ENCODE results near the gene CPA5. TPM values are rescaled to one million over a fixed set of nuclear protein-coding genes. Genes with fewer than 3 reads are reported as not detected.

Gene CPA5
- total RNA-seq, 1 donor from 2014 or later: not detected

DNA sequence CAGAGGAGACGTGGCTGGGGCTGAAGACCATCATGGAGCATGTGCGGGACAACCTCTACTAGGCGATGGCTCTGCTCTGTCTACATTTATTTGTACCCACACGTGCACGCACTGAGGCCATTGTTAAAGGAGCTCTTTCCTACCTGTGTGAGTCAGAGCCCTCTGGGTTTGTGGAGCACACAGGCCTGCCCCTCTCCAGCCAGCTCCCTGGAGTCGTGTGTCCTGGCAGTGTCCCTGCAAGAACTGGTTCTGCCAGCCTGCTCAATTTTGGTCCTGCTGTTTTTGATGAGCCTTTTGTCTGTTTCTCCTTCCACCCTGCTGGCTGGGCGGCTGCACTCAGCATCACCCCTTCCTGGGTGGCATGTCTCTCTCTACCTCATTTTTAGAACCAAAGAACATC is 22.0 kb upstream of the CPA5 start:
- H3K27me3 ChIP-seq (ENCODE audit: low read depth): no peaks in the 10 kb centered on the region
- ATAC-seq (peak in 1 of 2 donors; percentile 30), DNase-seq (no peak)
- H3K27ac ChIP-seq: no peak overlapping the region
- no peaks in the 10 kb centered on the region for H3K4me1 ChIP-seq
- TF ChIP-seq, protein P1, sequence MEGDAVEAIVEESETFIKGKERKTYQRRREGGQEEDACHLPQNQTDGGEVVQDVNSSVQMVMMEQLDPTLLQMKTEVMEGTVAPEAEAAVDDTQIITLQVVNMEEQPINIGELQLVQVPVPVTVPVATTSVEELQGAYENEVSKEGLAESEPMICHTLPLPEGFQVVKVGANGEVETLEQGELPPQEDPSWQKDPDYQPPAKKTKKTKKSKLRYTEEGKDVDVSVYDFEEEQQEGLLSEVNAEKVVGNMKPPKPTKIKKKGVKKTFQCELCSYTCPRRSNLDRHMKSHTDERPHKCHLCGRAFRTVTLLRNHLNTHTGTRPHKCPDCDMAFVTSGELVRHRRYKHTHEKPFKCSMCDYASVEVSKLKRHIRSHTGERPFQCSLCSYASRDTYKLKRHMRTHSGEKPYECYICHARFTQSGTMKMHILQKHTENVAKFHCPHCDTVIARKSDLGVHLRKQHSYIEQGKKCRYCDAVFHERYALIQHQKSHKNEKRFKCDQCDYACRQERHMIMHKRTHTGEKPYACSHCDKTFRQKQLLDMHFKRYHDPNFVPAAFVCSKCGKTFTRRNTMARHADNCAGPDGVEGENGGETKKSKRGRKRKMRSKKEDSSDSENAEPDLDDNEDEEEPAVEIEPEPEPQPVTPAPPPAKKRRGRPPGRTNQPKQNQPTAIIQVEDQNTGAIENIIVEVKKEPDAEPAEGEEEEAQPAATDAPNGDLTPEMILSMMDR (IDR thresholded peaks at IDR 0.05): no peak
- H3K36me3 ChIP-seq: no peaks in the 10 kb centered on the region
- H3K4me3 ChIP-seq: no peak overlapping the region
- no peaks in the 10 kb centered on the region for H3K9me3 ChIP-seq
- intact Hi-C loops (cut with DNase I): no loop called here

DNA sequence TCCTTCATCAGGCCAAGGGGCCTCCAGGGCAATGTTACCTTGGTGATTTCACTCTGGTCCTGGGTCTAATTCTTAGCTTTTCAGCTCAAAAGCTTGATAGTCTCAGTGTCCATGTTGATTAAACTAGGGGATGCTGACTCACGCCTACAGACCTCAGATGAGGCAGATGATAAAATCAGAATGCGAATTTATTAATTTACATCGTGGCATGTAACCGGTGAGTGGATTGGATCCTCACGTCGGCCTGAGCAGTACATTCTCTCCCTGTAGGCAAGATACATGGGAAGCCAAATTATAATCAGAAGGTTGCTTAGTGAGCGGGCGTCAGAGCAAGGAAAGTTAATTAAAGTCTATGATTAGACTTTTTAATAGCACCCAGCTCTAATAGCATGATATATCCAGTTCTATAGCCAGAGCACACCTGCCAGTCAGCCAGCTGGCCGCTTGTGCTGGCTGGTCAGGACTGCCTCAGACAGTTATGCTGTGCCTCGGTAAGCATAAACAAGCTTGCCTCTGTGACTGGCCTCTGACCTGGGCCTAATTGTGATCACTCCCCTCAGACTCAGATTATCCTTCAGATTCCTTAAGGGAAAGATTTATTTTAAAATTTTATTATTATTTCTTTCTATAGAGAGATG is 20.2 kb upstream of the CPA5 start:
- no peak overlapping the region for H3K27ac ChIP-seq
- no peaks in the 10 kb centered on the region for H3K9me3 ChIP-seq
- H3K4me3 ChIP-seq: no peak overlapping the region
- H3K36me3 ChIP-seq: no peaks in the 10 kb centered on the region
- H3K27me3 ChIP-seq (ENCODE audit: low read depth): no peaks in the 10 kb centered on the region
- ATAC-seq (no peak), DNase-seq (no peak)
- intact Hi-C loops (cut with DNase I): no loop called here
- TF ChIP-seq, protein P1 (IDR thresholded peaks at IDR 0.05): no peak
- H3K4me1 ChIP-seq: no peaks in the 10 kb centered on the region

DNA sequence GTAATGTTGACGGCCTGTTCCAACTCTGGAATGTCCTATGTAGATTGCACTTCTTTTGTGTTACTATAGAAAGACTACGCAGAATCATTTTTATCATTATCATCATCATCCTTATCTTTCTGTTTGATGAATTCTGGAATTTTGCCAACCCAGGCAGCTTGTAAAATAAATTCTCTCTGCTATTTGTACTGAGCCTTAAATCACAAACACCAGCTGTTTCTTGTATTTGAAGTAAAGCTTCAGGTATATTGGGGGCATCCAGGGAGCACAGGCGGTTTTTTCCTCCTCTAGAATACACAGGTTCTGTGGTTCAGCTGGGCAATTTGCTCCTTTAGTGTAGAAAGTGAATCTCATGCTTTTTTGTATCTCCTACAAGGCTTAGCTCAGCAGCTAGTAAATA is 14.9 kb upstream of the CPA5 start:
- Histone ChIP-seq H3K4me1 (no peaks in the 10 kb centered on the region), H3K27ac (no peak overlapping the region), H3K4me3 (no peak overlapping the region), H3K27me3 (ENCODE audit: low read depth) (no peaks in the 10 kb centered on the region), H3K36me3 (no peaks in the 10 kb centered on the region), H3K9me3 (no peaks in the 10 kb centered on the region)
- intact Hi-C loops (cut with DNase I): no loop called here
- DNase-seq: no peak
- TF ChIP-seq, protein P1 (IDR thresholded peaks at IDR 0.05): no peak
- no peak for ATAC-seq

GRCh38 chr7:130332259-130333053 is 12.2 kb upstream of the CPA5 start:
- TF ChIP-seq, protein P1 (IDR thresholded peaks at IDR 0.05): no peak
- H3K4me1 ChIP-seq: no peaks in the 10 kb centered on the region
- no peak overlapping the region for H3K4me3 ChIP-seq
- no peak for ATAC-seq
- no peaks in the 10 kb centered on the region for H3K27me3 ChIP-seq (ENCODE audit: low read depth)
- H3K27ac ChIP-seq: no peak overlapping the region
- intact Hi-C loops (cut with DNase I): no loop called here
- DNase-seq: no peak
- no peaks in the 10 kb centered on the region for H3K36me3 ChIP-seq
- no peaks in the 10 kb centered on the region for H3K9me3 ChIP-seq

GRCh38 chr7:130333832-130334231 is 10.8 kb upstream of the CPA5 start:
- no peaks in the 10 kb centered on the region for H3K4me1 ChIP-seq
- DNase-seq: no peak
- H3K36me3 ChIP-seq: no peaks in the 10 kb centered on the region
- ATAC-seq: no peak
- no peak overlapping the region for H3K4me3 ChIP-seq
- TF ChIP-seq, protein P1 (IDR thresholded peaks at IDR 0.05): no peak
- intact Hi-C loops (cut with DNase I): no loop called here
- H3K27ac ChIP-seq: no peak overlapping the region
- H3K9me3 ChIP-seq: no peaks in the 10 kb centered on the region
- no peaks in the 10 kb centered on the region for H3K27me3 ChIP-seq (ENCODE audit: low read depth)

Measured in lower lobe of right lung (tissue), 2 donors.